K562 (cell line): ENCODE data around the gene ANKRD24. TPM values are rescaled to one million over a fixed set of nuclear protein-coding genes. Genes with fewer than 3 reads are reported as not detected.

ENCODE experiments used
- ATF2 ChIP-seq: sonication (generic); formaldehyde crosslinking; IDR thresholded peaks from 2 replicates; pipeline ENCODE4 v1.8.1; 2022; ENCODE audit warnings: missing genetic modification reagents
- CAMTA2 ChIP-seq: fragments of 250-450 bp; sonication (Bioruptor Pico); conservative IDR thresholded peaks from 2 replicates; pipeline ENCODE4 v1.5.1; 2022
- CEBPZ ChIP-seq: fragments of 150-350 bp; IDR thresholded peaks from 2 replicates; pipeline ENCODE4 v1.6.1; 2014; ENCODE audit warnings: low read depth, mild to moderate bottlenecking, low read length, borderline replicate concordance
- CREBBP ChIP-seq: IDR thresholded peaks from one replicate; pipeline ENCODE4 v1.6.1; 2012; ENCODE audit warnings: low read depth, mild to moderate bottlenecking, control low read depth, inconsistent platforms, low read length
- DPF2 ChIP-seq: fragments of 450-650 bp; IDR thresholded peaks from 2 replicates; pipeline ENCODE4 v1.6.1; 2016
- HNRNPH1 ChIP-seq: fragments of 200-400 bp; formaldehyde crosslinking; optimal IDR thresholded peaks from 2 replicates; pipeline ENCODE3; 2017; ENCODE audit warnings: low read depth, mild to moderate bottlenecking, low read length, moderate library complexity
- HOXB6 ChIP-seq: fragments of 250-450 bp; sonication (Bioruptor Pico); IDR thresholded peaks from 2 replicates; pipeline ENCODE4 v1.5.1; 2022; ENCODE audit warnings: mild to moderate bottlenecking, borderline replicate concordance
- ILF3 ChIP-seq: fragments of 450-650 bp; IDR thresholded peaks from 2 replicates; pipeline ENCODE4 v1.6.1; 2018; ENCODE audit warnings: antibody characterized with exemption, mild to moderate bottlenecking, moderate library complexity, borderline replicate concordance
- KHSRP ChIP-seq: fragments of 450-650 bp; IDR thresholded peaks from 2 replicates; pipeline ENCODE4 v1.6.1; 2017
- MBD2 ChIP-seq: sonication (generic); IDR thresholded peaks from 2 replicates; pipeline ENCODE4 v1.6.1; 2016; ENCODE audit warnings: low read depth, borderline replicate concordance
- NCOA1 ChIP-seq: fragments of 450-650 bp; IDR thresholded peaks from 2 replicates; pipeline ENCODE4 v1.6.1; 2016; ENCODE audit warnings: low read depth
- NR1H2 ChIP-seq: sonication (generic); formaldehyde crosslinking; IDR thresholded peaks from 2 replicates; pipeline ENCODE4 v1.4.0; 2020; ENCODE audit warnings: mild to moderate bottlenecking, missing genetic modification reagents
- OTX1 ChIP-seq: fragments of 450-650 bp; formaldehyde crosslinking; IDR thresholded peaks from 2 replicates; pipeline ENCODE4 v1.4.0; 2022; ENCODE audit warnings: mild to moderate bottlenecking
- PTBP1 ChIP-seq: fragments of 200-400 bp; formaldehyde crosslinking; IDR thresholded peaks from 2 replicates; pipeline ENCODE4 v1.6.1; 2017; ENCODE audit warnings: low read depth, low read length
- PYGO2 ChIP-seq: fragments of 450-650 bp; IDR thresholded peaks from 2 replicates; pipeline ENCODE4 v1.6.1; 2016; ENCODE audit warnings: mild to moderate bottlenecking, missing genetic modification characterization, moderate library complexity, missing compliant biosample characterization
- SMAD4 ChIP-seq: fragments of 250-450 bp; sonication (Bioruptor Pico); conservative IDR thresholded peaks from 2 replicates; pipeline ENCODE4 v1.8.0; 2021; ENCODE audit warnings: inconsistent platforms, mild to moderate bottlenecking, moderate library complexity
- SRF ChIP-seq, 2 experiments: fragments of 250-450, 450-650 bp in 1 of 2; sonication (Bioruptor Pico) in 1 of 2; sonication (generic) in 1 of 2; formaldehyde crosslinking; IDR thresholded peaks; 2 replicates each; pipeline versions ENCODE4 v1.5.0 to v1.5.1; 2020 to 2022; ENCODE audit warnings: mild to moderate bottlenecking in 1 of 2, missing genetic modification reagents in 1 of 2
- ZBTB7A ChIP-seq: IDR thresholded peaks from 2 replicates; pipeline ENCODE4 v1.6.1; 2011; ENCODE audit warnings: low read depth, mild to moderate bottlenecking, low read length, moderate library complexity, borderline replicate concordance; ENCODE audit not compliant: control insufficient read depth
- ZNF57 ChIP-seq: fragments of 450-650 bp; formaldehyde crosslinking; IDR thresholded peaks from 2 replicates; pipeline ENCODE4 v1.4.0; 2020; ENCODE audit warnings: mild to moderate bottlenecking, moderate library complexity
- polyA plus RNA-seq, 8 experiments: library from polyadenylated mRNA; depleted of rRNA in 4 of 8; stranded (reverse) in 5 of 8; unstranded in 3 of 8; fragments of >200 nt; fragmentation: Nextera tagmentation in 2 of 8; fragmentation: Illumina TruSeq in 1 of 8; extraction: Ambion mirVana in 2 of 8; extraction: Trizol in 1 of 8; gene quantifications; 2 replicates each; pipeline versions ENCODE4 v1.2.1 to v1.2.3, GENCODE V29; 2011 to 2014; ENCODE audit warnings: inconsistent platforms in 1 of 8, missing spikeins in 1 of 8
- total RNA-seq, 7 experiments: library from RNA; depleted of rRNA in 6 of 7; stranded (reverse); fragments of >200 nt in 6 of 7; fragmentation: Illumina TruSeq in 2 of 7; extraction: Trizol in 2 of 7; gene quantifications; 2 replicates each; pipeline versions ENCODE4 v1.2.1 to v1.2.3, GENCODE V29; 2011 to 2021; ENCODE audit warnings: low replicate concordance in 1 of 7
- TF ChIP-seq, protein P1 (sequence below): fragments of 200-800 bp; sonication (Bioruptor generic); IDR thresholded peaks from 2 replicates; pipeline ENCODE4 v1.6.1; 2017; ENCODE audit warnings: missing genetic modification characterization, missing compliant biosample characterization
- TF ChIP-seq, protein P2 (sequence below): fragments of 250-450 bp; sonication (Bioruptor Pico); IDR thresholded peaks from 2 replicates; pipeline ENCODE4 v1.4.0; 2020; ENCODE audit warnings: borderline replicate concordance

ANKRD24 gene
- total and polyA plus RNA-seq, 9 of the 15 experiments (the other 6 are each of a cell fraction or from before 2014, with no cell fraction given), result 0.07 to 0.12 (median 0.09) TPM; not detected in 5

DNA sequence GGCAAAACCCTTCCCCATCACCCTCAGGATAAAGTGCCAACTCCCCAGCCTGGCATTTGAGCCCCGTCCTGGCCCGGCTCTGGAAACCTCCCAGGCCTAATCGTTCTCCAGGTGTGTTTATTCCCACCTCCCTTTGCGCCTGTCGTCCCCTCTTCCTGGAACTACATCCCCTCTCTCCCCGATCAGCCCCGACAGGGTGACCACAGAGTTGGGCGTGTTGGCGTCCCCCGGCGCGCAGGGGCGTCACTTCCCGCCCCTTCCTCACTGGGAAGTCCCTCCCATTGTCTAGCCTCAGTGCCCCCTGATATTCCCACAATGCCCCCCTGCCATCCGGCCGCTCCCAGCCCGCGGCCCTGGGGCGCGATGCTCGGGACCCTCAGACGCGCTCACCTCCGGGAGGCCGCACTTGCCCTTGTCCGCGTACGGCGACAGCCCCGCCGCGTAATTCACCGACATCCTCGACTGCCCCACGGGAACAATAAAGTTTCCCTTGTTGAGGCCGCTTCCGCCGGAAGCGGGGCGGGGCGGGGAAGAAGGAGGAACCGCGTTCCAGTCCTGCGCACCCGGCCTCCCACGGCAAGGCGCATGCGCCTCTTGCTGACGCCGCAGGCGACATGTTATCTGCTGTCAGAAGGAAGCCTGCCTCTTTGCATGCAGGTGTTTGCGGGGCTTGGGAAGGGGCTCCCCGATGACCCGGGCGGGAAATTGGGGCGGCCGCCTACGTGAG lies at the start of gene ANKRD24, which contains the start of gene SIRT6 (continued):
- TF ChIP-seq ZNF57 (CRISPR knock-in tag) (no peak), CEBPZ (no peak), ZBTB7A (peak; percentile 64; the same call in 1 of the 2 replicates), PYGO2 (no peak), ATF2 (CRISPR knock-in tag) (no peak), KHSRP (no peak), OTX1 (CRISPR knock-in tag) (0 out of 2 replicates have a peak, but pooled peaks have one; percentile 11), PTBP1 (no peak), NCOA1 (no peak), SRF (CRISPR knock-in tag; IDR thresholded peaks at IDR 0.05) (no peak; a peak in 1 of 4 replicates), HNRNPH1 (no peak), CAMTA2 (CRISPR knock-in tag) (no peak), MBD2 (peak; percentile 71), SMAD4 (peak; percentile 64; the same call in 1 of the 2 replicates), DPF2 (no peak), CREBBP (no peak), NR1H2 (CRISPR knock-in tag) (no peak), ILF3 (no peak), HOXB6 (CRISPR knock-in tag) (no peak)
- TF ChIP-seq, protein P1, sequence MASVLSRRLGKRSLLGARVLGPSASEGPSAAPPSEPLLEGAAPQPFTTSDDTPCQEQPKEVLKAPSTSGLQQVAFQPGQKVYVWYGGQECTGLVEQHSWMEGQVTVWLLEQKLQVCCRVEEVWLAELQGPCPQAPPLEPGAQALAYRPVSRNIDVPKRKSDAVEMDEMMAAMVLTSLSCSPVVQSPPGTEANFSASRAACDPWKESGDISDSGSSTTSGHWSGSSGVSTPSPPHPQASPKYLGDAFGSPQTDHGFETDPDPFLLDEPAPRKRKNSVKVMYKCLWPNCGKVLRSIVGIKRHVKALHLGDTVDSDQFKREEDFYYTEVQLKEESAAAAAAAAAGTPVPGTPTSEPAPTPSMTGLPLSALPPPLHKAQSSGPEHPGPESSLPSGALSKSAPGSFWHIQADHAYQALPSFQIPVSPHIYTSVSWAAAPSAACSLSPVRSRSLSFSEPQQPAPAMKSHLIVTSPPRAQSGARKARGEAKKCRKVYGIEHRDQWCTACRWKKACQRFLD (CRISPR knock-in tag), result no peak
- TF ChIP-seq, protein P2, sequence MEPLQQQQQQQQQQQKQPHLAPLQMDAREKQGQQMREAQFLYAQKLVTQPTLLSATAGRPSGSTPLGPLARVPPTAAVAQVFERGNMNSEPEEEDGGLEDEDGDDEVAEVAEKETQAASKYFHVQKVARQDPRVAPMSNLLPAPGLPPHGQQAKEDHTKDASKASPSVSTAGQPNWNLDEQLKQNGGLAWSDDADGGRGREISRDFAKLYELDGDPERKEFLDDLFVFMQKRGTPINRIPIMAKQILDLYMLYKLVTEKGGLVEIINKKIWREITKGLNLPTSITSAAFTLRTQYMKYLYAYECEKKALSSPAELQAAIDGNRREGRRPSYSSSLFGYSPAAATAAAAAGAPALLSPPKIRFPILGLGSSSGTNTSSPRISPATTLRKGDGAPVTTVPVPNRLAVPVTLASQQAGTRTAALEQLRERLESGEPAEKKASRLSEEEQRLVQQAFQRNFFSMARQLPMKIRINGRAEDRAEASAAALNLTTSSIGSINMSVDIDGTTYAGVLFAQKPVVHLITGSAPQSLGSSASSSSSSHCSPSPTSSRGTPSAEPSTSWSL, result no peak
